Hematopoietic multipotent progenitor cell treated with erythropoietin and hydrocortisone succinate and interleukin-3 and kit ligand, for 8 days (in vitro differentiated cells): ENCODE measurements around the gene MCC.

Source experiments
- DNase-seq: peaks from one replicate; pipeline ENCODE4 v3.0.0-alpha.2; 2015

MCC gene

DNA sequence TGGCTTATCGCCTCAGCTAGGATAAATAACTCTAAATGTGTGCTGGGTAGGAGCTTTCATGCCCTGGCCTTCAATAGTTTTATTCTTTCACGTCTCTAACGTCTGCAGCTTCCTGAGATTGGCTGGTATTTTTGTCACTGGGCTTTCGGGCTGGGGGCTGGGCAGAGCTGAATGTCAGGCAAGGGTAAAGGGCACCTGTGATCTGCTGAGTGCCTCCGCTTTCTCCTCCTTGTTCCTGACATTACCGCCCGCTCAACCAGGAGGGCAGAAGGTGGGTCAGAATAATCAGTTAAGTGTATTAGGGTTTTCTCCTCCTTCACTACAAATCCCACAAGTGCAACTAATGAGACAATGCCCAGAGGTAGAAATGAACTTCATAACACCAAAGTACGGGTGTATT, 270.1 kb downstream of the MCC start:
- DNase-seq, result no peak

DNA sequence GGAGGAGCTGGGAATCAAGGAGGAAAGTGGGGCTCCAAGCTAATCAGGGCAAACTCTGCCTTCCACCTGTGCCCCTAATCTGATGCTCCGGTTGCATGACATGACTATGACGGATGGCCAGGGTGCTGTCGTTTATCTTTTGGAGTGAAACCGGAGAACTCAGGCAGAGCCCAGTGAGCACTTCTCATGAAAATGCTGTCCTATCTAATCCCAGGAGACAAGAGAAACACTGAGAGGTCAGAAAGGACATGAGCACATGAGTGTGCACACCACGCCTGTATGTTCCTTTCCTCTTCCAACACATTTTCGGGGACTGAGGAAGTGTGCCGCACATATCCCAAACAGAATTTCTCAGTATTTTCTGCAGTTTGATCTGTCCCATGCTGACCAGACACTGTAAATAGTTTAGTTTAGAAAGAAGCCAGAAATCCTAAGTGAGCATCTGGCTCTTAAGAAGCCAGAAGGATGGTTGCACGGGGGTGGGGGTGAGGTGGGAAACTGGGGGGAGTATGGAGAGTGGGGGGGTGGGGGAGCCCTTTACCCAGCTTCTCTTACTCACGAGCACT, 270.6 kb downstream of the MCC start:
- no peak for DNase-seq

DNA sequence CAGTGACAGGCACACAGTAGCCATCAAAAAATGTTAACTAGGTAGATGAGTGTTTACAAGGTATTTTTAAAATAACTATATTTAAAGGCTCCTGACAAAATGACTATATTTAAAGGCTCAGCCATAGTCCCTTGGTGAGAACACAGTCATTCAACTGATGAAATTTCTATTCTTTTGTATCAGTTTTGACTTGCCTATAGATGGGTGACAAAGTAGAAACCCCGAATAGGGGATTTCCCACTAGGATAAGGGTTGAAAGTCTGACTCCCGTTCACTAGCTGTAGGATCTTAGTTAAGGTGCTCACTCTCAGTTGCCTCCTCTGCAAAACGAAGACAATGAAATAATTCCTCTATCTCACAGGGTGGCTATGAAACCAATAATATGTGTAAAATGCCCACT, 271.7 kb downstream of the MCC start:
- DNase-seq, result no peak

DNA sequence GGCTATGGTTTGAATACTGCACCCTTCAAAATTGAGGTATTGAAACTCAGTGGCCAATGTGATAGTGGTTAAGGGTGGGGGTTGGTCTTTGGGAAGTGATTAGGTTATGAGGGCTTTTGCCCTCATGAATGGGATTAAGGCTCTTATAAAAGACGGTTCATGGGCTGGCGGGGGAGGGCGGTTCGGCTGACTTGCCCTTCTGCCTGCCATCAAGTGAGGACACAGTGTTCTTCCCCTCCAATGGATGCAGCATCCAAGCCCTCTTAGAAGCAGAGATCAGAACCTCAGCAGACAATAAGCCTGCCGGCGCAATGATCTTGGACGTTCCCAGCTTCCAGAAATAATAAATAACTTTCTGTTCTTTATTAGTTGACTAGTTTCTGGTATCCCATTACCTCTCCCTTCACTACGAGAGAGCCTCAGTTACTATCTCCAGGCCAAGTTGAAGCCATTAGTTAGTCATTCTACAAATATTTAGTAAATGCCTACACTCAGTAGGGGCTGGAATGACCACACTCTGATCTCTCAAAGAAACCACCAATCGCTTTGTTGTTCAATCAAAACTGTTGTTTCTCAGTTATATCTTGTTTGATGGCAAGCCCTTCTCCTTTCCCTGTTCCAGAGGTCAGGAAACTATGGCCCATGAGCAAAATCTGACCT, 272.7 kb downstream of the MCC start:
- DNase-seq, result no peak

DNA sequence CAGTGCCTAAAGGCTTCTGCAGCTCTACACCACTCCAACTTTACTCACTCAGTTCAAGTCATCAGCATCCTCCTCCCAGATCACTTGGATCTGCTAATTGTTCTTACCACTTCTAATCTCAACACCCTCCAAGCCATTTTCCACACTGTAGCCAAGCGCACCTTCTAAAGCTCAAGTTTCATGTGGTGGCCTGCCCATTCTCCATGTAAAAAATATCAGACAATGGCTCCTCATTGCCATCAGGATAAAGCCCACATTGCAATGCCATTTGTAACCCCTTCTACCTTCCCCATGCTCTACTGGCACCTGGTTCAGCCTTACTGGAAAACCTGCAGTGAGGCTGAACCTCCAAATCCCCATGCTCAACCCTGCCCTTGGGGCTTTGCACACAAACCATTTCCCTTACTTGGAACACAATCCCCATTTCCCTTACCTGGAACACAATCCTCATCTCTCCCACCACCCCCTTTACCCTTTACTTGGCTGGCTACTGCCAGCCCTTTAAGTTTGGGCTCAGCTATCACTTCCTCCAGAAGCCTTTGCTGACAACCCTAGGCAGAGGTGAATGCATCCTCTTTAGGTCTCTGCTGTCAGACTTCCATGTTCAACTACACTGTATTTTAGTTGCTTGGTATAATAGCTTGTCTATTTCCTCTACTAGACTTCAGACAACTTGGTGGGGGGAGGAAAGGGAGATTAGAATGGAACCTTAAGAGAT, 273.5 kb downstream of the MCC start:
- DNase-seq, result no peak

DNA sequence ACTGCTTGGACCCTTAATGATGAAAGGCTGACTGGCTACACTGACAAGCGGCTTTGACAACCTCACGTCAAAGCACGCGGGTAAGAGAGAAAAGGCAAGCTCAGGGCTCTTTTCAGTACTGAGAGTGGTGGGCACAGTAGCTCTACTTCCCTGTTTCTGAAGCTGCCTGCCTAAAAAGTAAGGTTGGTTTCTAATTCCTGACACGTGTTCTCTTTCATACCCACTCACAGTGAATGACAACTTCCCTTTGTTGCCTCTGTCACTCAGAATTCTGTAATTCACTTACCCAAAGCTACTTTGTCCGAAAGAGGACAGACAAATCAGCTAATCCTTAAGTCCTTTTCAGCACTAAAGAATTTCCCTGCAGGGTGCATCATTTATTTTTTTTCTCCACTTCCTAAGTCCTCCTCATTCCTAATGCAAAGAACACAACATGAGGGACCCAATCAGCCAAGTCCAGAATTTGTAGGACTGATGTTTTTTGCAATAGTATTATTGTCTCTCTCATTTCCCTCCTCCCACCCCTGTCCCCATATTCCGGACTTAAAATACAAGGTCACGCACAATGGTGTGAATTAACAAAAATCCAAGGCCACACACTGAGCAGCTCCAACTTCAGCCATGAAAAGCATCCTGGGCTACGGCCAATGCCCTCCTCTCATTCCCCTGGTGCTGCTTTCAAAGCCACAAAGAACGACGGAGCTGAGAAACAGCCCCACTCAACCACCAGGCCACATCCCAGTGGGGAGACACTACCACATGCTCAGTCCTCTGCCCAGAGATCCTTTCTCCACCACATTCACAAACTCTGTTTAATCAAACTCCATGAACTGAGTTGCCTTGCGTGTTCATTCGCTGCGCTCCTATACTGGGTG, 274.5 kb downstream of the MCC start:
- DNase-seq, result no peak

DNA sequence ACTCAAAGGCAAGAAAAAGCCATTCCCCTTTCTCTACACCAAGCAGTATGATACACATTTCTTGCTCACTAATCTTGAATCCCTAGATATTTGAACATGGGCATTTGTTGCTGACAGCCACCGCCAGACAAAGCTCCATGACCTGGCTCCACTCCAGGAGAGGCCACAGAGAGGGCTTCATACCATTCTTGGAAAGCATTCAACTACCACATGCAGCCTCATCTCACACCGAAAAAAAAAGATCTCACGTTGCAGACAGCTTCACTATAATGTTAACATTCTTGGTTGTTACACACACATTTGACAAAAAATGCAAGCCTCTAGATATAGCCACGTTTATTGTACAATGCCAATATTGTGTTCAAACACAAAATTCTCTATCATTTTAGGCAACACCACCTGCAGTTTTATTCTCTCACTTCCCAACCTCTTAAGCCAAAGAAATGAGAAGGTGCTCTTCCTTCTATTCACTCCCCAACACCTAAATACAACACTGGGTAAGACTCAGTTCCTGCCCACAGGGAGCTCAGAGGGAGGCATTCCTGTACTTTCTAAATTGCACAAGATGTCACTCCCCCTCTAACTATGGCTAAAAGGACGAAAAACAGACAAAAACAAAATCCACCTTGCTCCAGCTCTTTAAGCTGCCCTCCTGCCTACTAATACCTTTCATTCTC, 275.9 kb downstream of the MCC start:
- DNase-seq, result peak; percentile 12

DNA sequence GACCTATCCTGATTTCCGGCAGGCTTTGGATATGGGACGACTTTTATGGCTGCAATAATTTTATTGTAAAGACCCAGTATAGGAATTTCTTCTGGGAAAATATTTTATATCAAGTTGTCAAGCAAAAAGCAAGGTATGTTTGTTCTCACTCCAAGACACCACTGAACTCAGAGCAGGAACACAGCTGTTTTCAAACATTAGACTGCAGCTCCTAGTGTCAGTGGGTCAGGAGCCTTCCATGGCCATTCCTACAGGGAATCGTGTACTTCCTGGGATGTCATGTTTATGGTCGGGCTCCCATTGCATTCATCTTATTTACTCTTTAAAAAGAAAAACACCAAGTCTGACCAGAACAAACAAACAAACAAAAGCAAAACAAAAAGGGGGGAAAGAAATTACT, 278.8 kb downstream of the MCC start:
- no peak for DNase-seq

DNA sequence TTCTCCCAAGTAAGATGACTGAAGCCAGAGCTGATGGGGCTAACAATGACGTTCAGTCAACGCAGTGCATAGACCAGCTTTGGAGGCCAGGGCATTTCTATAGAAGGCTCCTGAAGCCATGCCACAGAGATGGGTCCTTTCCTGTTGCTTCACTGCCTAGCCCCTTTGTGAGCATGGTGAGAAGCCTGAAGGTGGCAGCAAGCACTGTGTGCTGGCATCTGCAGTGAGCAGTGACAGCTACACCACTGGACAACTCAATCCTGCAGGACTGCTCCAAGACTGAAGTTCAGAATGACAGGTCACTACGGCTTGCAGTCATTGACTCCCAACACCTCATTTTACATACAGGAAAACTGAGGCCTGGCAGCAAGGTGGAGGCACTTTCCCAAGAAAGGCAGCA, 282.4 kb downstream of the MCC start:
- DNase-seq, result no peak

DNA sequence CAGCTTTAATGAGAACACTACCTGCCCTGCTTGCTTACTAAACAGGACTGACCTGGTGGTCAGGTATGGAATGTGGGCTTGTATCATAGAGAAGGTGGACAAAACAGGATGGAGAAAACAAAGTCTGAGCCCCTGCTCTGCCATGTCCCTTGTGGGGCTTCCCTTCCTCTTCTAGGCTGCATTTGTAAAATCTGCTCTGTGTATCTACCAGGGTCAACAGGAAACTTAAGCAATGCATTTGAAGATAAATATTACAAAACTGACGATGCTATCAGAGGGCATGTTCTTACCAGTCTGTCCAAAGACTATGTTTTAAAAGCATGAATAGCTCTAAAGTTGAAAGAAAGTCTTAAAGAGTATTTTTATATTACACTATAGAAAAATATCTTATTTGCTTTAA, 282.9 kb downstream of the MCC start:
- no peak for DNase-seq

DNA sequence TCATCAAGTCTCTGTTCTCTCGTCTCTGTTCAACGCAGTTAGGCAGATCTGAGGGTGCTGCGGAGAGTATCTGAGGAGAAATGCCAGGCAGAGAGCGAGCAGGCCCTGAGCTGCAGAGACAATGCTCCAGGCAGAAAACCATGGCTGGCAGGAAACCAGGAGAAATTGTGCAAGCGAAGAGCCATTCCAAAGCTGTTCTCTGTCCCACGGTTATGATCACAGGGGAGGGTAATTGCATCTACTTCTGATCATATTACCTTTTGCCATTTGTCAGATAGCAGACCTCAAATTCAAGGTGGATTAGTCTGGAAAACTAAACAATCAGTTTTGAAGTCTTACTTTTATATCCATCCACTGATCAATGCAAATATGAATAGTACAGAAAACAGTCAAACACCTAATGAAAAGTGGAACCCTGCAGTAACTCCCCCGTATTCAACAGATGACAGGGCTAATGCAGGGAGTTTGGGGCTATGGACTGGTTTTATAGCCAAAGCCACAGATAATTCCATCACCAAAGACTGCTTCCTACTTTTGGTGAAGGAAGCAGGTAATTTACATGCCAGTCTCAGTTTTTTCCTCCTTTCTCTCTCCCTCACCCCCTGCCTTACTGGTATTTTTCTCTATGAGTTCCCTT, 283.6 kb downstream of the MCC start:
- no peak for DNase-seq

DNA sequence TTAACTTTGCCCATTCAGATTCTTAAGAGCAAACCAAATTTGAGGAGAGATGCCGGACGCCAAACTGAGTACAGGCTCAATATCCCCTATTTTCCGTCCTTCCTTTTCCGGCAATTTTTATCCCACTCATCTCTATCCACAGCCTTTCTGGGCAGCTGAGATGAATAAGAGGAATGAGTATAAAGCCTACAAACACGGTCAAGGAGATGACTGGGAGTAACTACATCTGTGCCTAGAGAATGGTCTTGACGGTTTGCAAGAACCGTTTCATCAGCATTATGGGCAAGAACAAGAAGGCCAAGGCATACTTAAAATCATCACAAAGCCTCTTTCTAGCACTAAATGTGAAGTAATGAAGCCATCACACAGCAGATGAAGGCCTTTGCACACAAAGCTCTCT, 284.3 kb downstream of the MCC start:
- DNase-seq, result no peak

DNA sequence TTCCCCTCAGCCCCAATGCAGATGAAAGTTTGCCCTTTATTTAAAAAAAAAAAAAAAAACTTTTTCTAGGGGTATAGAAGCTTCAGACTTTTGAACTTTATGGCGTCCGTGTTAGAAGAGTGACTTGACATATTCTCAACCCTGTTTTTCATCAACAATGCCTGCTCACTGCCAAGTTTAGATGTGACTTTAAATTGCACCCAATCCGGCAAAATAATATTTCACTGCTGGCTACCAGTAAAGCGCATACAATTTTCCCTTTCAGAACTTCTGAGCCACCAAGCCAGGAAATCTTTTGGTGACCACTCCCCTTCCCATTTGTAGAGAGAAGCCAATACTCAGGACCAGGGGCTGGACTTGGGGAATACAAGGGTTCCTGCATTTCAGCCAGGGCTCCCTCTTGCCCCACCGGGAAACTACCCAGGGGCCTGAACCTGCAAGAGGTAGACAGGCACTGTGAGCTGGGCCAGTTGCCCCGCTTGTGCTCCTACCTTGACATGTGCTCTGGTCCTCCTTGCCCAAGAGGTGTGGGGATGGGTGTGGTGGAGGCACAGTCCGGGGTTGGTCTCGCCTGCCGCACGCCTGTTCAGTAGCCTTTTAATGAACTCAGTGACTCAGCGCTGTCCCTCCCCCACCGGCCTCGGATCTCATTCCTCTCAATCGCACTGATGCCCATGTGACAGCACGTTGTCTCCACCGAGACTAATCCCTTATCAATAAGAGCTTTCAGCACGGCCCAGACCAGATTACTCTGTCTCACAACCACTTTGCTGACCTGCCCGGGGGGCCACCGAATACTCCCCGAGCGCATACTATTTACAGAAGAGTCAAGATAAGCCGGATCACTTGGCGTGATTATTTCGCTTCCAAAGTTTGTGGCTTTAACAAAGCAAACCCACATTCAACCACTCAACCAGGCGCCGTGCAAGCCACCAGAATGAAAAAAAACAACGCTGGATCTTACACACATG, 285.2 kb downstream of the MCC start:
- no peak for DNase-seq

DNA sequence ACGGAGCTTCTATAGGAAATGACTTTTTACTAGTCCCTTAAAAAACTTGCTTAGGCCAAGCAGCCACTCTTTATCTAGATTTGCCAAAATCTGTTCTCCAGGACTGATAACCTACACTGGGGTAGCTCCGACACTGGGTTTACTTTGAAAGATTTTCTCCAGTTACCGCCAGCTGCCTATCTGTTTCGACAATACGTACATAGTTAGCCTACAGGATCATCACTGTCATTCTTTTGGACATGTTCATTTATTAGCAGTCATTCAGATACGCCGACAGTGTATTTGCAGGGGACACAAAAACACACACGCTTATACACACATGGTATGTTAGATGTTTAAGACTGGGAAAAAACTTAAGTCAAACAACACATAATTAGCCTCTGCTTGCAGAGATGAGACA, 286.0 kb downstream of the MCC start:
- DNase-seq, result no peak

DNA sequence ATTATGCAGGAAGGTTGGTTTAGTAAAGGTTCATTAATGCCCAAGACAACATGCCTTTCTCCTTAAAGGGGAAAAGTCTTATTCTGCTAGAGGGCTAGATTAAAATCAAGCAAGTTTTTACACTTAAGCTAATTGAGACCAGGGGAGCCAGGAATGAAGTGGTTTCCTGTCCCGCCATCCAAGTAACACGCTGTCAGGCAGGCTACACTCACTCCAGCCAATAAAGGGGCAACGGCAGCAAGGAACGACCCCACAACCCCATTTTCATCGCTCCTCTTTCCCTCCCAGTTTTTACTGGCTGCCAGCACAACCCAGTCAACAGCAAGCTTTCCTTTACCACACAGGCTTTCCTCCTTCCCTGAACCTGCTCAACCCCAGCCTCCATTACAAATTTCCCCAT, 286.5 kb downstream of the MCC start:
- no peak for DNase-seq

DNA sequence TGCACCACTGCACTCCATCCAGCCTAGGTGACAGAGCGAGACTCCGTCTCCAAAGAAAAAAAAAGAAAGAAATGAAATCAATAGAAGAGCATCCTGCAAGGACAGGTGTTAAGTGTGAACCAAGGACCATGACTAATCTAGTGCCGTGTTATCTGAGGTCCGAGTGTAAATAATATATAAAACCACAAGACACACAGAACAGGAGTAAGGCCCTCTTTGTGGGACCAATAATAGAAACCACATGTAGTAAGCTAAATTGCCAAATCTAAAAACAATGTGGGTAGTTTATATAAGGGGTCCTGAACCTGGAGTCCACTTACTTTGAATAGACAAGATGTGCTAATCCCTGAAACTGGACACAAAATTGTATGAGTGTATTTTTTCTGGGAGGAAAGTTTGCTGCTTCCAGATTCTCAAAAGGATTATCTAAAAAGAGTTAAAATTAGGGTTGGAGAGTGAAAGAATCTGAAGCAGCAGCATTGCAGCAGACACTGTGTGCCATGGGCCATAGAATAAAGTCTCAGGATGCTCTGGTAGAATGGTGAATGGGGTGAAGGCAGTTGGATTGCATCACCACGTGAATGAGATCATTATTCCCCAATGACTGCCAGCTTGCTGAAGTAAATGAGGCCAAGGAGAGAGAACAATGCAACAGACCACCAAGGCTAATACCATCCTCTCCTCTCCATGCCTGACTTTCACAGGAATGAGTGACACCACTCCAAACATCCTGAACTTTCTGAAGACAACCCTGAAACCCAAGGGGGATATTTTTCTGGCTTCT, 288.9 kb downstream of the MCC start:
- DNase-seq, result no peak

DNA sequence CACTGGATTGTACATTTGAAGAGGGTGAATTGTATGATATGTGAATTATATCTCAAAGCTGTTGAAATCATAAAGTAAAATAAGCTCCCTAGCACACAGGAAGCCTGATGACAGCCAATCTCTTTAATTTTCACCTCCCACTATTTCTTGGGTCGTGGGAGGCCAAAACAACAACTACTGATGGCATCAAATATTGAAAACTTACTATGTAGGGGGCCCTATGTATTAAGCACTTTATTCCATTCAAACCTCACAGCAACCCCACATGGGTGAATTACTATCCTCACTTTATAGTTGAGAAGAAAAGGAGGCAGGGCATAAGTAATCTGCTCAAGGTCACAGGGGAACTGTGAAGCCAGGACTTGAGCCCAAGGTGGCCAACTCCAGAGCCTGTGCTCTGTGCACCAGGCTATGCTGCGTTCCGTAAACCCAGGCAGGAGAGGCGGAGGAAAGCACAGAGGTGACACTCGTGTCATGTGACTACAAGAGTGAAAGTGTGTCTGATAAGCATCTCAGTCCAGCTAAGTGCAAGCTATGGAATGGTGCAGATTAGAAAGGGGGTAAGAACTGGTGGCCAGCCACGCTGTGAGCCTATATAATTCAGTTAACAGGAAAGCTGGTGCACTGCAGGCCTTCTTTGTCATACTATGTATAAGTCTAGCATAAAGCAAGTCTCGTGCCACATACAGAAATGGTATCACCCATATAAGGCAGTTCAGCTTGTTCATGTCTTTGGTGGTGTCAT, 290.6 kb downstream of the MCC start:
- no peak for DNase-seq

DNA sequence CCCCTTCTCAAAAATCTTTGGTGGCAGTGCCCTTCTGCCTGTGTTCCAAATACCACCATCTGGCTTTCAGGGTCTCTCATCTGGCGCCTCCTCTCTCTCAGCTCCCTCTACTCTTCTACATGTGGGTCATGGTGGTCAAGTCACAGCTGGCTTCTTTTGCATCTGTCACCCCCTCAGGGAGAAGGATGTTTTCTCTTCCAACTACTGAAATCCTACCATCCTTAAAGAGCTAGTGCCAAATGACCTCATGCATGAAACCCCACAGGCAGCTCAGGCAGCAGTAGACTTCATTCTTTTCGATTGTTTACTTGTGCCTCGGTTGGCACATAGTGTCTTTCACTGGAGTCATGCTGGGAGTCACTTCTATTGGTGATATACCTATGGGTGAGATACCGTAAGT, 292.5 kb downstream of the MCC start:
- DNase-seq, result no peak

DNA sequence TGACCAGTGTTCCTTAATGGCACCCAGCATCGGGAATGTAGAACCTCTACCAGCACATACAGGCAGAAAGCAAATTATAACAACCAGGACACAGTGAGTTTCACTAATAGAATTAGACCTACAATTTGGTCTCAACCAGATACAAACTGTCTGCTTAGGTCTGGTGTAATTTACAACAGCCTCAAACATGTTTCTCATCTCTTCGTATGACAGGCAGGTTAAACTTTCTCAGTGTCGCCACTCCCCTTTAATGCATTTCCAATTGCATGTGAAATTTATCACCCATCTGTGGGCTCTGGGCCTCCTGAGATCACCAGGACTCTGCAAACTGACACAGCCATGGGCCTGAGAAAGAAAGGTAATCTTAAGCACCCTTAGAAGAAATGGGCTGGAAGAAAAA, 293.0 kb downstream of the MCC start:
- DNase-seq, result no peak

DNA sequence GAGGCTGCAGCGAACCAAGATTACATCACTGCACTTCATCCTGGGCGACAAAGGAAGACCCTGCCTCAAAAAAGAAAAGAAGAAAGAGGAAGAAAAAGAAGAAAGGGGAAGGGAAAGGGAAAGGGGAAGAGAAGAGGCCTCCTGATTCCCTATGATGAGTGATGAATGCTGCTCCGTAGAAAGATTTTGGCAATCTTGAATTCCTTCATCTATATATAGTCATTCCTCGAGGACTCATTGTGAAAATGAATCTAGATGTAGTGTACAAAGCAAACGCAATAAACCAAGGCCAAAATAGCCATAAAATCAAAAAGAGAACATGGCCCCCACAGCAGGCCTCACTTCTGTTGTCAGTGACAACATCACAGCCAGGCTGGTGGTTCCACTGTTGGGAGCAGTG, 293.7 kb downstream of the MCC start:
- DNase-seq, result no peak
